ENCODE measurements around the gene SH2D2A. TPM values are rescaled to one million over a fixed set of nuclear protein-coding genes. Genes with fewer than 3 reads are reported as not detected.

SH2D2A gene
- total RNA-seq, 1 donor from 2014 or later = 2.2 TPM

DNA sequence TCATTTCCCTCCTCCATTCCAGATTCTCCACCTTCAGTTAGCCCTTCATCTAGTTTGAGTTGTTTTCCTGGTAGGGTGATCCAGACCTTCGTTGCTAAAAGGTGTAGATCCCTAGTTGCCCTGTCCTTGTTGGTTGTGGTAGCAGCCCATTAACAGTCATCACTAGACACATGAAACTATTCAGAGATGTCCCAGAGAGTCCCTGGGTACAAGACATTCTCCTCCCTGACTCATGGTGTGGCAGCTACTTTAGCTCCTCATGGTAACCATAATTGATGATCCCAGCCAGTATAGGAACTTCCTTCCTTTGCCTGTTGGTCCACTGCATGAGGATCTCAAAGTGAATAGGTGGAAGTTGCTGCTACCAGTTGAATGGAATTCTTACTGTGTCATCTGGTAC, 6.0 kb upstream of the SH2D2A start:
- H3K27ac Mint-ChIP-seq = no peak overlapping the region
- DNase-seq (ENCODE audit: extremely low spot score, unreplicated experiment) = no peak
- H3K36me3 Mint-ChIP-seq = no peaks in the 10 kb centered on the region
- no peak for TF ChIP-seq CTCF (conservative IDR thresholded peaks at IDR 0.05)
- H3K9me3 Mint-ChIP-seq = peaks cover 5% of the 10 kb centered on the region
- H3K27me3 Mint-ChIP-seq = peaks cover 56% of the 10 kb centered on the region
- no peak overlapping the region for H3K4me3 Mint-ChIP-seq
- H3K4me1 Mint-ChIP-seq (ENCODE audit: unreplicated experiment) = no peaks in the 10 kb centered on the region

GRCh38 chr1:156821801-156822200, 5.2 kb upstream of the SH2D2A start:
- Mint-ChIP-seq H3K36me3 (no peaks in the 10 kb centered on the region), H3K27ac (no peak overlapping the region), H3K27me3 (peaks cover 59% of the 10 kb centered on the region), H3K9me3 (peaks cover 5% of the 10 kb centered on the region), H3K4me1 (ENCODE audit: unreplicated experiment) (no peaks in the 10 kb centered on the region), H3K4me3 (no peak overlapping the region)
- TF ChIP-seq CTCF (conservative IDR thresholded peaks at IDR 0.05) = no peak
- no peak for DNase-seq (ENCODE audit: extremely low spot score, unreplicated experiment)

- no peak for DNase-seq (ENCODE audit: extremely low spot score, unreplicated experiment)
- peaks cover 23% of the 10 kb centered on the region for H3K4me1 Mint-ChIP-seq (ENCODE audit: unreplicated experiment)
- H3K9me3 Mint-ChIP-seq = peaks cover 5% of the 10 kb centered on the region
- H3K27ac Mint-ChIP-seq = no peak overlapping the region
- TF ChIP-seq CTCF (conservative IDR thresholded peaks at IDR 0.05) = no peak
- no peaks in the 10 kb centered on the region for H3K36me3 Mint-ChIP-seq
- H3K4me3 Mint-ChIP-seq = no peak overlapping the region
- peaks cover 57% of the 10 kb centered on the region for H3K27me3 Mint-ChIP-seq
Observed at GRCh38 chr1:156815961-156816422, 656 bp downstream of the SH2D2A start.

- H3K4me3 Mint-ChIP-seq = peak overlapping the region; percentile 58
- H3K4me1 Mint-ChIP-seq (ENCODE audit: unreplicated experiment) = peaks cover 25% of the 10 kb centered on the region
- H3K27ac Mint-ChIP-seq = no peak overlapping the region
- H3K36me3 Mint-ChIP-seq = no peaks in the 10 kb centered on the region
- no peak for DNase-seq (ENCODE audit: extremely low spot score, unreplicated experiment)
- H3K9me3 Mint-ChIP-seq = peaks cover under 1% of the 10 kb centered on the region
- peak; percentile 28 for TF ChIP-seq CTCF (conservative IDR thresholded peaks at IDR 0.05)
- peaks cover 51% of the 10 kb centered on the region for H3K27me3 Mint-ChIP-seq
Observed at GRCh38 chr1:156815307-156815826, 1.3 kb downstream of the SH2D2A start.

DNA sequence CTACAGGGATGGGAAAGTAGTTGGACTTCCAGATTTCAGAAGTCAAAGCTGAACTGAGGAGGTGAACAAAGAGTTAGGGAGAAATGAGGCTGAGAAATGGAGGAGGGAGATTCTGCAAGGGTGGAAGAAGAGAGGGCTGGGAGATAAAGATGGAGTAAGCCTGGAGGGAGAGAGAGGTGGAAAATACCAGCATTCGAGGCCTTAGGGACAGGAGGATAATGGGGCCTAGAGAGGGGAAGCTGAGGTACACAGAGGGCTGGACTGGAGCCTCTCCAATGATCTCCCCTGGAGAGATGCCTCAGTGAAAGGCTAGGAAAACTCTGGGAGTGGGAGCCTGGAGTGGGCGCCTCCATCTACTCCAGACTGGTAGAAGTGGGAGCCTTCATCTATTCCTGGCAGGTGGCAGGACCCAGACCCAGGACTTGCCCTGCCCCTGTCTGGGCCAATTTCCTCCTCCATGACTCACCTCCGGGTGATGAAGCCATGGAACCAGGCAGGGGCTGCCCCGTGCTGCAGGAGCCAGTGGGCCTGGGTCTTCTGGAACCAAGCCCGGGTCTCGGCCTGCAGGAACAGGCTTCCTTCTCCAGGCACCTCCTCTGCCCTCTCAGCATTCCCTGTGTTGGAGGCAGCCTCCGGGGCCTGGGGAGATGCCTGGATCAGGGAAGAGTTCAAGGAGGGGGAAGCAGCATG, 1.9 kb downstream of the SH2D2A start:
- peaks cover 25% of the 10 kb centered on the region for H3K4me1 Mint-ChIP-seq (ENCODE audit: unreplicated experiment)
- DNase-seq (ENCODE audit: extremely low spot score, unreplicated experiment) = no peak
- H3K36me3 Mint-ChIP-seq = no peaks in the 10 kb centered on the region
- H3K27me3 Mint-ChIP-seq = peaks cover 47% of the 10 kb centered on the region
- no peaks in the 10 kb centered on the region for H3K9me3 Mint-ChIP-seq
- TF ChIP-seq CTCF (conservative IDR thresholded peaks at IDR 0.05) = no peak
- peak overlapping the region; percentile 62 for H3K27ac Mint-ChIP-seq
- peak overlapping the region; percentile 78 for H3K4me3 Mint-ChIP-seq

Measured in type B pancreatic cell (in vitro differentiated cells).